PFSK-1 (cell line): ENCODE results near the gene MYH7B.

Source experiments
- FOXP2 ChIP-seq: optimal IDR thresholded peaks from 2 replicates; pipeline ENCODE3; 2011; ENCODE audit warnings: borderline replicate concordance, control low read depth, inconsistent platforms; ENCODE audit not compliant: insufficient read depth; ENCODE audit errors: extremely low read length, extremely low read depth
- POLR2AphosphoS5 ChIP-seq: IDR thresholded peaks from 2 replicates; pipeline ENCODE4 v1.6.1; 2012; ENCODE audit warnings: low read depth, mild to moderate bottlenecking, control low read depth, low read length, moderate library complexity
- REST ChIP-seq, 2 experiments: IDR thresholded peaks; 2 replicates each; pipeline versions ENCODE4 v1.6.1 to v1.8.0; 2011 to 2012; ENCODE audit warnings: low read depth in 2 of 2, low read length in 2 of 2, control low read depth in 1 of 2, inconsistent platforms in 1 of 2, mild to moderate bottlenecking in 1 of 2, moderate library complexity in 1 of 2; ENCODE audit not compliant: insufficient read depth in 1 of 2
- SIN3A ChIP-seq: IDR thresholded peaks from 2 replicates; pipeline ENCODE4 v1.6.1; 2012; ENCODE audit warnings: mild to moderate bottlenecking, low read length, moderate library complexity, borderline replicate concordance; ENCODE audit not compliant: insufficient read depth
- TAF1 ChIP-seq: IDR thresholded peaks from 2 replicates; pipeline ENCODE4 v1.6.1; 2012; ENCODE audit warnings: low read length, control low read depth, borderline replicate concordance; ENCODE audit not compliant: insufficient read depth

Gene MYH7B

DNA sequence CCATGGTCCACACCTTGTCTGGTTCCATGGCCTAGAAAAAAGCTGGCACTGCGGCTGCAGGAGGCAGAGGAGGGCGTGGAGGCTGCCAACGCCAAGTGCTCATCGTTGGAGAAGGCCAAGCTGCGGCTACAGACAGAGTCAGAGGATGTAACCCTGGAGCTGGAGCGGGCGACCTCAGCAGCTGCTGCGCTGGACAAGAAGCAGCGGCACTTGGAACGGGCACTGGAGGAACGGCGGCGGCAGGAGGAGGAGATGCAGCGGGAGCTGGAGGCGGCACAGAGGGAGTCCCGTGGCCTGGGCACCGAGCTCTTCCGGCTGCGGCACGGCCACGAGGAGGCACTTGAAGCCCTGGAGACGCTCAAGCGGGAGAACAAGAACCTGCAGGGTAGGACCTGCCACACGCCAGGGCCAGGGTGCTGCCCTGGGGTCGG is 43.4 kb downstream of the MYH7B start:
- no peak for TF ChIP-seq REST (IDR thresholded peaks at IDR 0.05; ENCODE audit: insufficient read depth in 1 of 2, low read depth in 2 of 2, low read length in 2 of 2)
- no peak for TF ChIP-seq SIN3A
- TF ChIP-seq FOXP2, result no peak
- no peak for TF ChIP-seq TAF1
- TF ChIP-seq POLR2AphosphoS5, result no peak

DNA sequence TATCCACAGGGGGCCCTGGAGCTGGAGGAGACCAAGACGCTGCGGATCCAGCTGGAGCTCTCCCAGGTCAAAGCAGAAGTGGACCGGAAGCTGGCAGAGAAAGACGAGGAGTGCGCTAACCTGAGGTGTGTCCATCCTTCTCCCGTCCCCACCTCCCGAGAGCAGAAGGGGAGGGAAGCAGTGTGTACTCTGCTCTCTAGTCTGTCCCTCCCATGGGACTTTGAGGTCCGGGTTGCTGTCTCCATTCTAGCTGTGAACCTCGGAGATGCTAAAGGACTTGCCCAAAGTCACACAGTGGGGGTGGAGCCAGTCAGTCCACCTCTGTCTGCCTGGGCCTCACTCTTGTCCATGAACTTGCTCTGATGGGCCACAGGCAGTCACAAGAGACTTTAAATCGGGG is 44.1 kb downstream of the MYH7B start:
- TF ChIP-seq POLR2AphosphoS5 (no peak), SIN3A (no peak), REST (IDR thresholded peaks at IDR 0.05; ENCODE audit: insufficient read depth in 1 of 2, low read depth in 2 of 2, low read length in 2 of 2) (no peak), FOXP2 (no peak), TAF1 (no peak)

DNA sequence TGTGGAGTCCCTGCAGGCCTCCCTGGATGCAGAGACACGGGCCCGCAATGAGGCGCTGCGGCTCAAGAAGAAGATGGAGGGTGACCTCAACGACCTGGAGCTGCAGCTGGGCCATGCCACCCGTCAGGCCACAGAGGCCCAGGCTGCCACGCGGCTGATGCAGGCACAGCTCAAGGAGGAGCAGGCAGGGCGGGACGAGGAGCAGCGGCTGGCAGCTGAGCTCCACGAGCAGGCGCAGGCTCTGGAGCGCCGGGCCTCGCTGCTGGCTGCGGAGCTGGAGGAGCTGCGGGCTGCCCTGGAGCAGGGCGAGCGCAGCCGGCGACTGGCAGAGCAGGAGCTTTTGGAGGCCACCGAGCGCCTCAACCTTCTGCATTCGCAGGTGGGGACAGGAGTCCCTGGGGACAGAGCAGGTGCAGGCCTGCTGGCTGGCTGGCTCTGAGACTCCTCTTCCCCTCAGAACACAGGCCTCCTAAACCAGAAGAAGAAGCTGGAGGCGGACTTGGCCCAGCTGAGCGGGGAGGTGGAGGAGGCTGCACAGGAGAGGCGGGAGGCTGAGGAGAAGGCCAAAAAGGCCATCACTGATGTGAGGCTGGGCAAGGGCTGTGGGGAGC is 44.7 kb downstream of the MYH7B start:
- TF ChIP-seq TAF1, result no peak

DNA sequence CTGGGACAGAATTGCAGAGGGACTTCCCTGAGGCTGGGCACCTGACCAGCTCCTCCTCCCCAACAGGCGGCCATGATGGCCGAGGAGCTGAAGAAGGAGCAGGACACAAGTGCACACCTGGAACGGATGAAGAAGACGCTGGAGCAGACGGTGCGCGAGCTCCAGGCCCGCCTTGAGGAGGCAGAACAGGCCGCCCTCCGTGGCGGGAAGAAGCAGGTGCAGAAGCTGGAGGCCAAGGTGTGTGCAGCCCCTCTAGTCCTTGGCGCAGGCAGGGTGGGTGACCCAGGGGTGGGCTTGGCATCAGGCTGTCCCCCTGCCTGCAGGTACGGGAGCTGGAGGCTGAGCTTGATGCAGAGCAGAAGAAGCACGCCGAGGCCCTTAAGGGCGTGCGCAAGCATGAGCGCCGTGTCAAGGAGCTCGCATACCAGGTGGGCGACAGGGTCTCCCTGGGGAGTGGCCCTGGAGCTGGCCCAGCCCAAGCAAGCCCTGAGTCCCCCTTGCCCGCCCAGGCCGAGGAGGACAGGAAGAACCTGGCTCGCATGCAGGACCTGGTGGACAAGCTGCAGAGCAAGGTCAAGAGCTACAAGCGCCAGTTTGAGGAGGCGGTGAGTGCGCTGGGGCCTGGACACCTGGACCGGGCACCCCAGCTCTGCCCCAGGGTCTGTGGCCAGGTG is 45.4 kb downstream of the MYH7B start:
- no peak for TF ChIP-seq REST (IDR thresholded peaks at IDR 0.05; ENCODE audit: insufficient read depth in 1 of 2, low read depth in 2 of 2, low read length in 2 of 2)
- TF ChIP-seq SIN3A, result no peak
- no peak for TF ChIP-seq POLR2AphosphoS5
- no peak for TF ChIP-seq TAF1
- TF ChIP-seq FOXP2, result no peak

- TF ChIP-seq SIN3A (no peak), POLR2AphosphoS5 (no peak), TAF1 (no peak), FOXP2 (no peak)
Observed at GRCh38 chr20:35001596-35002362, 46.1 kb downstream of the MYH7B start.
